Large intestine (tissue), 3 donors: ENCODE results near the gene ALG14. TPM values are rescaled to one million over a fixed set of nuclear protein-coding genes. Genes with fewer than 3 reads are reported as not detected.

ENCODE experiments used
- DNase-seq, 2 donors: peaks; one replicate each; pipeline versions ENCODE4 v3.0.0 to v3.0.0-alpha.2; 2013
- H3K27ac ChIP-seq: one replicate; pipeline ENCODE4 v1.5.1; 2013; ENCODE audit warnings: low read length
- H3K27me3 ChIP-seq: 2 replicates; pipeline ENCODE4 v1.6.1; 2013; ENCODE audit warnings: low read length; ENCODE audit not compliant: control insufficient read depth, insufficient read depth
- H3K36me3 ChIP-seq: 2 replicates; pipeline ENCODE4 v1.6.1; 2013; ENCODE audit warnings: low read length; ENCODE audit not compliant: control insufficient read depth, insufficient read depth
- H3K4me1 ChIP-seq: one replicate; pipeline ENCODE4 v1.6.1; 2013; ENCODE audit warnings: low read length; ENCODE audit not compliant: control insufficient read depth, insufficient read depth
- H3K4me3 ChIP-seq: one replicate; pipeline ENCODE4 v1.5.1; 2013; ENCODE audit warnings: low read length
- H3K9me3 ChIP-seq: one replicate; pipeline ENCODE4 v1.6.1; 2013; ENCODE audit warnings: mild to moderate bottlenecking, low read depth, low read length, moderate library complexity; ENCODE audit not compliant: control insufficient read depth
- WGBS: methylation state at CpG from one replicate; pipeline ENCODE4 v1.1.5; 2013; ENCODE audit warnings: low lambda C conversion rate; ENCODE audit not compliant: insufficient coverage; 5-methylcytosine and 5-hydroxymethylcytosine counted together
- polyA plus RNA-seq: library from polyadenylated mRNA; unstranded; fragments of 120-200 nt; gene quantifications from one replicate; pipeline ENCODE4 v1.2.1, GENCODE V29; 2013

The ALG14 gene
- polyA plus RNA-seq, 1 donor, result 9.0 TPM

DNA sequence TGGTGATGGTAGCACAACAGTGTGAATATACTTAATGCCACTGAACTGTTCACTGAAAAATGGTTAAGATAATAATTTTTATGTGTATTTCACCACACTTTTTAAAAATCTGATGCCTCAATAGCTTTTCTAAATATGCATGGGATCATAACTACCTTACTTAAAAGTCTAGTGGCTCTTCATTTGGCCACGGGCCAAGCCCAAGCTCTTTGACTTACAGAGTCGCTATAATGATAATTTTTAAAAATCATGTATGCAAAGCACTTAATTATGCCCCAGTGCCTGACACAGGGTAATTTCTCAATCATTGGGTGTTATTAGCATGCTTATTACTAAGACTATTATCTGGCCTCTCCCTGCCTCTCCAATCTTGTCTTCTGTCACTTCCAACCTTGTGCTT, 138.2 kb downstream of the ALG14 start:
- no peaks in the 10 kb centered on the region for H3K4me1 ChIP-seq
- no peak overlapping the region for H3K4me3 ChIP-seq
- no peaks in the 10 kb centered on the region for H3K36me3 ChIP-seq
- DNase-seq, result no peak
- H3K27ac ChIP-seq, result no peak overlapping the region
- H3K27me3 ChIP-seq, result peaks cover 2% of the 10 kb centered on the region
- 90% methylated on average over 2 of the region's 2 CpGs for WGBS
- no peaks in the 10 kb centered on the region for H3K9me3 ChIP-seq

DNA sequence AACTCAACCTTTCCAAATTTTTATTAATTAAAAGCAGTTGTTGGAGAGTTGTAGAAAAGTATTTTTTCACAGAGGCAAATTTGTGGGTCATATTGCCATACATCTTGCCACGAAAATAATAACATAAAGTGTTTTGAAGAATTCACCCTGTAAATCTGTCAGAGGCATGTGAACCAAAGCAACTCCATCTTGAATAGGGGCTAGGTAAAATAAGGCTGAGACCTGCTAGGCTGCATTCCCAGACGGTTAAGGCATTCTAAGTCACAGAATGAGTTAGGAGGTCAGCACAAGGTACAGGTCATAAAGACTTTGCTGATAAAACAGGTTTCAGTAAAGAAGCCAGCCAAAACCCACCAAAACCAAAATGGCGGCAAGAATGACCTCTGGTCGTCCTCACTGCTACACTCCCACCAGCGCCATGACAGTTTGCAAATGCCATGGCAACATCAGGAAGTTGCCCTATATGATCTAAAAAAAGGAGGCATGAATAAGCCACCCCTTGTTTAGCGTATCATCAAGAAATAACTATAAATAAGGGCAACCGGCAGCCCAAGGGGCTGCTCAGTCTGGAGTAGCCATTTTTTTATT, 141.4 kb downstream of the ALG14 start:
- no peaks in the 10 kb centered on the region for H3K9me3 ChIP-seq
- WGBS, result no CpG with 5 or more reads among the region's 7 CpGs
- DNase-seq, result no peak
- H3K36me3 ChIP-seq, result no peaks in the 10 kb centered on the region
- peaks cover 9% of the 10 kb centered on the region for H3K27me3 ChIP-seq
- H3K4me1 ChIP-seq, result peaks cover 3% of the 10 kb centered on the region
- no peak overlapping the region for H3K27ac ChIP-seq
- H3K4me3 ChIP-seq, result no peak overlapping the region

- DNase-seq, result no peak
- Histone ChIP-seq H3K36me3 (no peaks in the 10 kb centered on the region), H3K9me3 (no peaks in the 10 kb centered on the region), H3K4me1 (peaks cover 3% of the 10 kb centered on the region), H3K27me3 (peaks cover 22% of the 10 kb centered on the region), H3K4me3 (no peak overlapping the region), H3K27ac (no peak overlapping the region)
- 43% methylated on average over 2 of the region's 11 CpGs for WGBS
Measured at GRCh38 chr1:94929351-94930217, 143.2 kb downstream of the ALG14 start.

GRCh38 chr1:94928293-94928939, 144.3 kb downstream of the ALG14 start:
- WGBS, result 100% methylated on average over 2 of the region's 7 CpGs
- Histone ChIP-seq H3K4me1 (peaks cover 3% of the 10 kb centered on the region), H3K27ac (no peak overlapping the region), H3K4me3 (no peak overlapping the region), H3K27me3 (peaks cover 23% of the 10 kb centered on the region), H3K9me3 (no peaks in the 10 kb centered on the region), H3K36me3 (no peaks in the 10 kb centered on the region)
- DNase-seq, result no peak

- no peak for DNase-seq
- peak overlapping the region; percentile 70 for H3K27ac ChIP-seq
- no peaks in the 10 kb centered on the region for H3K9me3 ChIP-seq
- WGBS, result 53% methylated on average over 3 of the region's 40 CpGs
- no peaks in the 10 kb centered on the region for H3K36me3 ChIP-seq
- H3K4me3 ChIP-seq, result peak overlapping the region; percentile 46
- peaks cover 23% of the 10 kb centered on the region for H3K27me3 ChIP-seq
- H3K4me1 ChIP-seq, result peaks cover 8% of the 10 kb centered on the region
Measured at GRCh38 chr1:94927405-94928175, 145.2 kb downstream of the ALG14 start.

DNA sequence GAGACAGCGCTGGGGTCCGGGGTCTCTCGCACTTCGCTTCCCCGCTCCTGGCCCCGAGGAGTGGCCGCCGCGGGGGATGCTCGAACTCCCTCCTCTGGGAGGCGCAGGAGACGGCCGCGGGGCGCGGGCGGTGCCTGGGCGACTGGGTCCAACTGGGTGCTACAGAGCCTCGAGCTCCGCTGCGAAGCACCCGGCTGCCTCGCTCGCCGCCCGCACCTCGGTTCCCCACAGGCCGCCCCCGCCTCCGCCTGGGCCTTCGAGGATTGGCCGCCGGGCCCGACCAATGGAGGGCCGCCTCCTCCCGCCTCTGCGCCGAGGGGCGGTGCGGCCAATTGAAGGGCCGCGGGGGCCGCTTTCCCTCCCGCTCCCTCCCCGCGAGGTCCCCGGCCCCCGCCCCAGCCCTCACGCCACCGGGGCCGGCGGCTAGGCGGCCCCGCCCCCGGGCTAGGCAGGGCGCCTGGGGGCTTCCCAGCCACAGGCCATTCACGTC, 145.8 kb downstream of the ALG14 start, which contains the start of gene CNN3:
Gene CNN3 (minus strand): TSS at position 196 of the 490 bp plus-strand sequence. CDS start 216 bp downstream, outside the sequence.
- Histone ChIP-seq H3K36me3 (no peaks in the 10 kb centered on the region), H3K27ac (peak within 1 kb of the TSS; percentile 85), H3K27me3 (peaks cover 23% of the 10 kb centered on the region), H3K9me3 (no peaks in the 10 kb centered on the region), H3K4me3 (peak within 1 kb of the TSS; percentile 56), H3K4me1 (peaks cover 8% of the 10 kb centered on the region)
- WGBS, result no CpG with 5 or more reads among the region's 57 CpGs
- peak; percentile 76 to 83 for DNase-seq

GRCh38 chr1:94926126-94926914, 146.4 kb downstream of the ALG14 start:
- no peaks in the 10 kb centered on the region for H3K9me3 ChIP-seq
- peak in 1 of 2 donors; percentile 52 for DNase-seq
- H3K4me3 ChIP-seq, result peak overlapping the region; percentile 56
- peaks cover 8% of the 10 kb centered on the region for H3K4me1 ChIP-seq
- H3K36me3 ChIP-seq, result no peaks in the 10 kb centered on the region
- peaks cover 23% of the 10 kb centered on the region for H3K27me3 ChIP-seq
- WGBS, result no CpG with 5 or more reads among the region's 78 CpGs
- H3K27ac ChIP-seq, result peak overlapping the region; percentile 85

DNA sequence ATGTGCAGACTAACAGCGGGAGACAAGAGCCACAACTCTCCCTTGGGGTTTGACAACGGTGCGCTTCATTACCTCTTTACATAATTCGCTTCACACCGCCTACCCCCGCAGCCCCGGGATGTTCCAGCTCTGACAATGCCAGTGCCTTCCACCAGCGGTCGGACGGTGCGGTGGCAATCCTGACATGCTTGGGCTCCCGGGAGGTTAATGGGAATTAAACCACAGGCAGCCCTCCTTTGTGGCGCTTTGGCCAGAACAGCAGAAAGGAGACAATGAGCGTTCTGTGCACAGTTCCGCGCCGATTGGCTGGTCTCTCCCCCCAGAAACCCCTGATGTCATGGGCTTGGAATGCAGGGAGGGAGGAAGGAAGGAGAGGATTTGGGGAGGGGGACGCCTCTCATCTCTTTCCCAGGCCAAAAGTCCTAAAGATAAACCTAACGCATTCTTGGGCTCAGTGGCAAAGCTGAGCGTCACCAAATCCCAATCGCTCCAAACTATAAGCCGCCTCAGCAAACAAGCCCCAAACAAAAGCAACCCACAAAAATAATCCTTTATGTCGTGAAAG, 147.1 kb downstream of the ALG14 start:
- Histone ChIP-seq H3K4me3 (peak overlapping the region; percentile 56), H3K4me1 (peaks cover 8% of the 10 kb centered on the region), H3K36me3 (no peaks in the 10 kb centered on the region), H3K9me3 (no peaks in the 10 kb centered on the region), H3K27me3 (peaks cover 23% of the 10 kb centered on the region), H3K27ac (peak overlapping the region; percentile 85)
- no CpG with 5 or more reads among the region's 23 CpGs for WGBS
- DNase-seq, result peak; percentile 69 to 74

DNA sequence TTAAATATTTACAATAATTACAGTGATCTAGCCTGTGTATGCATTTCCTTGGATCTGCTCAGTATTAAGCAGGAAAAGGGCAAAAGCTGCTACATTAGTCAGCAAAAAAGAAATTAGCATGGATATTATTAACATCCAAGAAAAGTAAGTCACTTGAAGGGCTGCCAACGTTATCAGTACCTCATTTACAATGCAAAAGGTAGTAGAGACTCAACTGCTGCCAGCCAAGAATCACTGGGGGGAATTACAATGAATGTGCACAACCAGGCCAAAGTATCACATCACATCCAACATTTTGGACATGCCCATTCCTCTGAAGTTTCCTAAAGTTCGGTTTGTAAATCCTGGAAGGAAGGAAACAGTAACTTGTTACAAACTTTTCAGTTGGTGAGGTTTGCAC, 147.7 kb downstream of the ALG14 start:
- no CpG with 5 or more reads among the region's 2 CpGs for WGBS
- Histone ChIP-seq H3K27me3 (peaks cover 23% of the 10 kb centered on the region), H3K4me1 (peaks cover 8% of the 10 kb centered on the region), H3K36me3 (no peaks in the 10 kb centered on the region), H3K27ac (peak overlapping the region; percentile 85), H3K4me3 (peak overlapping the region; percentile 56), H3K9me3 (no peaks in the 10 kb centered on the region)
- DNase-seq, result no peak
